ENCODE data around the gene HS6ST1.

The HS6ST1 gene

GRCh38 chr2:128293870-128294455, 24.7 kb downstream of the HS6ST1 start:
- no peak for DNase-seq

GRCh38 chr2:128293426-128293755, 25.3 kb downstream of the HS6ST1 start:
- DNase-seq, result no peak

GRCh38 chr2:128292599-128293425, 25.9 kb downstream of the HS6ST1 start:
- no peak for DNase-seq

GRCh38 chr2:128291844-128292598, 26.6 kb downstream of the HS6ST1 start:
- no peak for DNase-seq

GRCh38 chr2:128291161-128291843, 27.4 kb downstream of the HS6ST1 start:
- no peak for DNase-seq

GRCh38 chr2:128290356-128290755, 28.3 kb downstream of the HS6ST1 start:
- DNase-seq, result no peak

GRCh38 chr2:128289439-128289838, 29.2 kb downstream of the HS6ST1 start:
- no peak for DNase-seq

- no peak for DNase-seq
Measured at GRCh38 chr2:128288781-128289180, 29.9 kb downstream of the HS6ST1 start.

- no peak for DNase-seq
Measured at GRCh38 chr2:128287780-128288735, 30.6 kb downstream of the HS6ST1 start.

GRCh38 chr2:128286905-128287779, 31.5 kb downstream of the HS6ST1 start:
- DNase-seq, result no peak

GRCh38 chr2:128286011-128286721, 32.5 kb downstream of the HS6ST1 start:
- DNase-seq, result no peak

- DNase-seq, result no peak
Measured at GRCh38 chr2:128285329-128285931, 33.2 kb downstream of the HS6ST1 start.

GRCh38 chr2:128284841-128285240, 33.8 kb downstream of the HS6ST1 start:
- no peak for DNase-seq

GRCh38 chr2:128284037-128284441, 34.6 kb downstream of the HS6ST1 start:
- DNase-seq, result no peak

GRCh38 chr2:128282976-128283810, 35.5 kb downstream of the HS6ST1 start:
- DNase-seq, result no peak

GRCh38 chr2:128282246-128282975, 36.3 kb downstream of the HS6ST1 start:
- DNase-seq, result no peak

- no peak for DNase-seq
Measured at GRCh38 chr2:128281852-128282245, 36.8 kb downstream of the HS6ST1 start.

- DNase-seq, result no peak
Measured at GRCh38 chr2:128280901-128281321, 37.8 kb downstream of the HS6ST1 start.
